KMS-11 (cell line): Measurements from ENCODE around the gene HIVEP1.

Experiments used
- H2AFZ ChIP-seq: fragments of 200-600 bp; sonication (generic); 2 replicates; pipeline ENCODE4 v1.6.1; 2016; ENCODE audit warnings: antibody characterized with exemption, mixed run types, low read depth
- H3K27ac ChIP-seq: fragments of 200-600 bp; sonication (generic); 2 replicates; pipeline ENCODE4 v1.6.1; 2016; ENCODE audit warnings: mild to moderate bottlenecking, mixed run types
- H3K27me3 ChIP-seq: fragments of 200-600 bp; sonication (generic); 2 replicates; pipeline ENCODE4 v1.6.1; 2017; ENCODE audit warnings: mild to moderate bottlenecking, low read depth, mixed run types, moderate library complexity; ENCODE audit not compliant: insufficient read depth
- H3K36me3 ChIP-seq: fragments of 200-600 bp; sonication (generic); 2 replicates; pipeline ENCODE4 v1.6.1; 2017; ENCODE audit warnings: mild to moderate bottlenecking, mixed run types; ENCODE audit not compliant: insufficient read depth
- H3K4me1 ChIP-seq: fragments of 200-600 bp; sonication (generic); 2 replicates; pipeline ENCODE4 v1.6.1; 2016; ENCODE audit warnings: mild to moderate bottlenecking, low read depth, mixed run types; ENCODE audit not compliant: poor library complexity, severe bottlenecking
- H3K4me2 ChIP-seq: fragments of 200-600 bp; sonication (generic); 2 replicates; pipeline ENCODE4 v1.7.0; 2016; ENCODE audit warnings: mild to moderate bottlenecking, mixed run types
- H3K4me3 ChIP-seq: fragments of 200-600 bp; sonication (generic); IDR thresholded peaks from 2 replicates; pipeline ENCODE4 v1.6.1; 2017; ENCODE audit warnings: low read depth, low read length, mixed read lengths; ENCODE audit not compliant: insufficient read depth
- H3K79me2 ChIP-seq: fragments of 200-600 bp; sonication (generic); 2 replicates; pipeline ENCODE4 v1.6.1; 2016; ENCODE audit warnings: low read depth, mixed run types; ENCODE audit not compliant: insufficient read depth
- H3K9ac ChIP-seq: fragments of 200-600 bp; sonication (generic); 2 replicates; pipeline ENCODE4 v1.6.1; 2016; ENCODE audit warnings: mild to moderate bottlenecking, mixed run types
- H4K20me1 ChIP-seq: fragments of 200-600 bp; sonication (generic); 2 replicates; pipeline ENCODE4 v1.6.1; 2016; ENCODE audit warnings: mild to moderate bottlenecking, mixed run types; ENCODE audit not compliant: insufficient read depth
- CTCF ChIP-seq: fragments of 200-600 bp; sonication (generic); conservative IDR thresholded peaks from 2 replicates; pipeline ENCODE4 v1.6.1; 2017; ENCODE audit warnings: low read depth, mild to moderate bottlenecking, antibody characterized with exemption, low read length, moderate library complexity, mixed read lengths

The HIVEP1 gene

GRCh38 chr6:12013307-12013719 is 1.2 kb downstream of the HIVEP1 start:
- Histone ChIP-seq H3K4me2 (peak overlapping the region; percentile 63), H3K36me3 (peaks cover 8% of the 10 kb centered on the region; the same call in 1 of the 2 replicates), H3K4me3 (no peak overlapping the region), H2AFZ (no peak overlapping the region), H3K79me2 (peaks cover 69% of the 10 kb centered on the region), H3K27ac (peak overlapping the region; percentile 85), H3K4me1 (peaks cover 23% of the 10 kb centered on the region), H3K27me3 (no peaks in the 10 kb centered on the region), H3K9ac (peak overlapping the region; percentile 89), H4K20me1 (no peaks in the 10 kb centered on the region)
- TF ChIP-seq CTCF = no peak

GRCh38 chr6:12014027-12014872 is 2.1 kb downstream of the HIVEP1 start:
- H3K9ac ChIP-seq = peak overlapping the region; percentile 89; the same call in 1 of the 2 replicates
- TF ChIP-seq CTCF = no peak
- H3K4me1 ChIP-seq = peaks cover 23% of the 10 kb centered on the region
- H3K27ac ChIP-seq = peak overlapping the region; percentile 85; the same call in 1 of the 2 replicates
- H3K4me3 ChIP-seq = no peak overlapping the region
- peaks cover 78% of the 10 kb centered on the region for H3K79me2 ChIP-seq
- H3K27me3 ChIP-seq = no peaks in the 10 kb centered on the region
- H4K20me1 ChIP-seq = no peaks in the 10 kb centered on the region
- no peak overlapping the region for H2AFZ ChIP-seq
- H3K36me3 ChIP-seq = peaks cover 8% of the 10 kb centered on the region; the same call in 1 of the 2 replicates
- peak overlapping the region; percentile 63 for H3K4me2 ChIP-seq

- H3K36me3 ChIP-seq = peaks cover 8% of the 10 kb centered on the region; the same call in 1 of the 2 replicates
- H3K9ac ChIP-seq = no peak overlapping the region
- peaks cover 23% of the 10 kb centered on the region for H3K4me1 ChIP-seq
- no peak for TF ChIP-seq CTCF
- no peaks in the 10 kb centered on the region for H4K20me1 ChIP-seq
- H3K27ac ChIP-seq = no peak overlapping the region
- no peak overlapping the region for H2AFZ ChIP-seq
- no peak overlapping the region for H3K4me2 ChIP-seq
- H3K4me3 ChIP-seq = no peak overlapping the region
- H3K27me3 ChIP-seq = no peaks in the 10 kb centered on the region
- peaks cover 72% of the 10 kb centered on the region for H3K79me2 ChIP-seq
These were observed 2.7 kb downstream of the HIVEP1 start for GRCh38 chr6:12014873-12015149.

- H3K36me3 ChIP-seq = peaks cover 8% of the 10 kb centered on the region; the same call in 1 of the 2 replicates
These were observed 5.2 kb downstream of the HIVEP1 start for GRCh38 chr6:12017263-12017662.

More at GRCh38 chr6:12017263-12017662, 5.2 kb downstream of the HIVEP1 start:
- Histone ChIP-seq H3K4me2 (no peak overlapping the region), H2AFZ (no peak overlapping the region), H3K79me2 (peaks cover 75% of the 10 kb centered on the region), H3K4me1 (peaks cover 23% of the 10 kb centered on the region), H4K20me1 (no peaks in the 10 kb centered on the region), H3K27ac (no peak overlapping the region), H3K4me3 (no peak overlapping the region), H3K9ac (no peak overlapping the region), H3K27me3 (no peaks in the 10 kb centered on the region)
- TF ChIP-seq CTCF = no peak
